Heart left ventricle (tissue), 13 donors: ENCODE measurements around the gene USP54.

Source experiments
- POLR2A ChIP-seq, 2 donors: fragments of 450-650 bp; IDR thresholded peaks; one replicate each; pipeline ENCODE4 v1.6.1; 2017; ENCODE audit warnings: antibody characterized with exemption in 2 of 2, mild to moderate bottlenecking in 2 of 2, moderate library complexity in 2 of 2
- TF ChIP-seq, protein P1 (sequence below), 12 donors: fragments of 200-600 bp; sonication (generic) in 4 of 12; IDR thresholded peaks; one replicate each; pipeline versions ENCODE4 v1.5.0 to v1.8.0; 2018 to 2022; ENCODE audit warnings: antibody characterized with exemption in 12 of 12, mild to moderate bottlenecking in 5 of 12
- donor health status: ischemic (EF 13 %, LVEDD 7.1; RV severe dilation, severe dysfunction).
- donor health status: DM: no; HTN: yes; CAD: no.
- donor health status: DM: no; HTN: no; CAD: no.
- donor health status: ischemic (EF 25% LVEDD 6.9; RV normal size, moderate dysfunction).
- donor health status: ischemic (EF 25% LVEDD 5.7; RV mildly dilated, moderate dysfunction).
- donor health status: ischemic (EF 35%, LVEDD 5.7; RV mildly dilated, moderate dysfunction).
- donor health status: nonischemic (EF 11% LVEDD 7.7; RV severe dilation, severe dysfunction).
- donor health status: DM: yes; HTN: yes; CAD: no.
- donor health status: PGD.
- donor health status: ischemic (EF 29% LVEDD 5.4; RV normal size, mild dysfunction).
- donor health status: nonischemic (EF 23%, LVEDD 6.1; RV moderate dilation, normal function).

DNA sequence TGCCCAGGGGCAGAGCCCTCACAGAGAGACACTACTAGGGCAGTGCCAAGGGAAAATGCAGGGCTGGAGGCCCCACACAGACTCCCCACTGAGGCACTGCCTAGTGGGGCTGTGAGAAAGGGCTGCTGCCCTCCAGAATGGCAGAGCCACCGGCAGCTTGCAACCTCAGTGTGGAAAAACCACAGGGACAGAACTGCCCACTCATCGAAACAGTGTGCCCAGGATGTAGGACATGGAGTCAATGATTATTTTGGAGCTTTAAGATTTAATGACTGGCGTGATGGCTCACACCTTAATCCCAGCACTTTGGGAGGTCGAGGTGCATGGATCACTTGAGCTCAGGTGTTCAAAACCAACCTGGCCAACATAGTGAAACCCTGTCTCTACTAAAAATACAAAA lies 130.2 kb downstream of the USP54 start:
- TF ChIP-seq, protein P1, sequence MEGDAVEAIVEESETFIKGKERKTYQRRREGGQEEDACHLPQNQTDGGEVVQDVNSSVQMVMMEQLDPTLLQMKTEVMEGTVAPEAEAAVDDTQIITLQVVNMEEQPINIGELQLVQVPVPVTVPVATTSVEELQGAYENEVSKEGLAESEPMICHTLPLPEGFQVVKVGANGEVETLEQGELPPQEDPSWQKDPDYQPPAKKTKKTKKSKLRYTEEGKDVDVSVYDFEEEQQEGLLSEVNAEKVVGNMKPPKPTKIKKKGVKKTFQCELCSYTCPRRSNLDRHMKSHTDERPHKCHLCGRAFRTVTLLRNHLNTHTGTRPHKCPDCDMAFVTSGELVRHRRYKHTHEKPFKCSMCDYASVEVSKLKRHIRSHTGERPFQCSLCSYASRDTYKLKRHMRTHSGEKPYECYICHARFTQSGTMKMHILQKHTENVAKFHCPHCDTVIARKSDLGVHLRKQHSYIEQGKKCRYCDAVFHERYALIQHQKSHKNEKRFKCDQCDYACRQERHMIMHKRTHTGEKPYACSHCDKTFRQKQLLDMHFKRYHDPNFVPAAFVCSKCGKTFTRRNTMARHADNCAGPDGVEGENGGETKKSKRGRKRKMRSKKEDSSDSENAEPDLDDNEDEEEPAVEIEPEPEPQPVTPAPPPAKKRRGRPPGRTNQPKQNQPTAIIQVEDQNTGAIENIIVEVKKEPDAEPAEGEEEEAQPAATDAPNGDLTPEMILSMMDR (IDR thresholded peaks at IDR 0.05): no peak
- no peak for TF ChIP-seq POLR2A (IDR thresholded peaks at IDR 0.05)
